ENCODE results near the gene GRIK4.

DNA sequence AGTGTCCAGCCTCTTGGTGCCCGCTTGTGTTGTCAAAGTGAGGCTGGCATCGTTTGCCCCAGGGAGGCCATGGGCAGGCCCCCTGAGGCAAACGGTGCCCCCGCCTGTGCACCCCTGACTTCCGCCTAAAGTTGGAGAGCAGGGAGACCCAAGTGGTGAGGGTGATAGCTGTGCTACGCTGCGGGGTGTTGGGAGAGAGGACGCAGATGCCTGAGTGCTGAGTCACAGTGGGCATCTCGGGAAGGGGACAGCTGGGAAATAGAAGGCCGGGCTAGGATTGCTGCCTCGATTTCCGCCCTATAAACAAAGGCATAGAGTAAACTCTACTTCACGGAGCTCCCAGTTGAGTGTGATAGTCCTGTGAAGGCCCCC is 5.8 kb downstream of the GRIK4 start:
- TF ChIP-seq, protein P1, sequence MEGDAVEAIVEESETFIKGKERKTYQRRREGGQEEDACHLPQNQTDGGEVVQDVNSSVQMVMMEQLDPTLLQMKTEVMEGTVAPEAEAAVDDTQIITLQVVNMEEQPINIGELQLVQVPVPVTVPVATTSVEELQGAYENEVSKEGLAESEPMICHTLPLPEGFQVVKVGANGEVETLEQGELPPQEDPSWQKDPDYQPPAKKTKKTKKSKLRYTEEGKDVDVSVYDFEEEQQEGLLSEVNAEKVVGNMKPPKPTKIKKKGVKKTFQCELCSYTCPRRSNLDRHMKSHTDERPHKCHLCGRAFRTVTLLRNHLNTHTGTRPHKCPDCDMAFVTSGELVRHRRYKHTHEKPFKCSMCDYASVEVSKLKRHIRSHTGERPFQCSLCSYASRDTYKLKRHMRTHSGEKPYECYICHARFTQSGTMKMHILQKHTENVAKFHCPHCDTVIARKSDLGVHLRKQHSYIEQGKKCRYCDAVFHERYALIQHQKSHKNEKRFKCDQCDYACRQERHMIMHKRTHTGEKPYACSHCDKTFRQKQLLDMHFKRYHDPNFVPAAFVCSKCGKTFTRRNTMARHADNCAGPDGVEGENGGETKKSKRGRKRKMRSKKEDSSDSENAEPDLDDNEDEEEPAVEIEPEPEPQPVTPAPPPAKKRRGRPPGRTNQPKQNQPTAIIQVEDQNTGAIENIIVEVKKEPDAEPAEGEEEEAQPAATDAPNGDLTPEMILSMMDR (IDR thresholded peaks at IDR 0.05): no peak
- no peak for TF ChIP-seq EZH2 (IDR thresholded peaks at IDR 0.05; ENCODE audit: borderline replicate concordance, insufficient read depth, low read depth, low read length, poor library complexity, severe bottlenecking)
